Heart left ventricle (tissue), 16 donors: ENCODE measurements around the gene CD40. TPM values are rescaled to one million over a fixed set of nuclear protein-coding genes. Genes with fewer than 3 reads are reported as not detected.

ENCODE experiments used
- ATAC-seq, 4 donors: fragments of 200-7000 bp; cut with Tn5 transposase; one replicate each; pipeline ENCODE4 v1.9.1; 2020 to 2022; ENCODE audit warnings: moderate library complexity in 4 of 4, mild to moderate bottlenecking in 3 of 4, moderate number of reproducible peaks in 1 of 4
- DNase-seq, 5 donors: peaks; one replicate each; pipeline ENCODE4 v3.0.0-alpha.2; 2020
- H3K27ac ChIP-seq, 12 donors: fragments of 200-600 bp; sonication (generic) in 4 of 12; one replicate each; pipeline versions ENCODE4 v1.5.0 to v1.8.0; 2016 to 2022; ENCODE audit warnings: mild to moderate bottlenecking in 2 of 12
- H3K27me3 ChIP-seq, 9 donors: fragments of 200-600 bp; sonication (generic) in 2 of 9; one replicate each; pipeline versions ENCODE4 v1.5.1 to v1.8.0; 2016 to 2022; ENCODE audit warnings: mild to moderate bottlenecking in 3 of 9
- H3K36me3 ChIP-seq, 9 donors: fragments of 200-600 bp; sonication (generic) in 2 of 9; one replicate each; pipeline versions ENCODE4 v1.5.0 to v1.8.0; 2018 to 2022; ENCODE audit warnings: mild to moderate bottlenecking in 2 of 9
- H3K4me1 ChIP-seq, 12 donors: fragments of 200-600 bp; sonication (generic) in 4 of 12; one replicate each; pipeline versions ENCODE4 v1.5.0 to v1.8.0; 2016 to 2022; ENCODE audit warnings: mild to moderate bottlenecking in 3 of 12
- H3K4me3 ChIP-seq, 12 donors: fragments of 200-600 bp; sonication (generic) in 4 of 12; one replicate each; pipeline versions ENCODE4 v1.5.0 to v1.8.0; 2017 to 2022; ENCODE audit warnings: mild to moderate bottlenecking in 9 of 12, moderate library complexity in 4 of 12
- H3K9me3 ChIP-seq, 12 donors: fragments of 200-600 bp; sonication (generic) in 4 of 12; one replicate each; pipeline versions ENCODE4 v1.5.0 to v1.8.0; 2016 to 2022; ENCODE audit warnings: mild to moderate bottlenecking in 1 of 12
- POLR2A ChIP-seq, 2 donors: fragments of 450-650 bp; IDR thresholded peaks; one replicate each; pipeline ENCODE4 v1.6.1; 2017; ENCODE audit warnings: antibody characterized with exemption in 2 of 2, mild to moderate bottlenecking in 2 of 2, moderate library complexity in 2 of 2
- WGBS, 4 donors: extraction: QIAGEN DNeasy Blood & Tissue Kit in 2 of 4; methylation state at CpG; one replicate each; pipeline versions ENCODE4 v1.1.5 to v1.1.7; 2013 to 2018; 5-methylcytosine and 5-hydroxymethylcytosine counted together
- intact Hi-C, 10 donors: fragments of 100-400 bp; cut with DNase I; formaldehyde crosslinking; loops; one replicate each; pipeline versions ENCODE4 v1.11.1 to v1.14.2; 2022
- polyA plus RNA-seq, 2 donors: library from polyadenylated mRNA; stranded (reverse); fragments of 200-250 nt; gene quantifications; one replicate each; pipeline ENCODE4 v1.2.3, GENCODE V29; 2013
- total RNA-seq, 9 donors: library from RNA; depleted of rRNA in 2 of 9; stranded (reverse); fragments of >200 nt in 2 of 9; fragmentation: NEBNext Ultra II Directional in 3 of 9; extraction: Animal tissue kit (Norgen Biotek cat#: 25700) in 3 of 9; gene quantifications; one replicate each; pipeline versions ENCODE4 v1.1.0 to v1.2.4, GENCODE V29; 2016 to 2023
- TF ChIP-seq, protein P1 (sequence below), 12 donors: fragments of 200-600 bp; sonication (generic) in 4 of 12; IDR thresholded peaks; one replicate each; pipeline versions ENCODE4 v1.5.0 to v1.8.0; 2018 to 2022; ENCODE audit warnings: antibody characterized with exemption in 12 of 12, mild to moderate bottlenecking in 5 of 12
- donor health status: ischemic (EF 13 %, LVEDD 7.1; RV severe dilation, severe dysfunction).
- donor health status: healthy with polysubstance abuse.
- donor health status: DM: no; HTN: yes; CAD: no.
- donor health status: DM: no; HTN: no; CAD: no.
- donor health status: ischemic (EF 25% LVEDD 6.9; RV normal size, moderate dysfunction).
- donor health status: ischemic (EF 25% LVEDD 5.7; RV mildly dilated, moderate dysfunction).
- donor health status: healthy.
- donor health status: DM: yes; HTN: yes; CAD: no.
- donor health status: ischemic (EF 35%, LVEDD 5.7; RV mildly dilated, moderate dysfunction).
- donor health status: nonischemic (EF 11% LVEDD 7.7; RV severe dilation, severe dysfunction).
- donor health status: DM: yes; HTN: yes; CAD: no.
- donor health status: PGD.
- donor health status: ischemic (EF 29% LVEDD 5.4; RV normal size, mild dysfunction).
- donor health status: nonischemic (EF 23%, LVEDD 6.1; RV moderate dilation, normal function).

CD40 gene
- total and polyA plus RNA-seq, 11 donors = 3.5 to 38.3 (median 5.5) TPM

- H3K4me1 ChIP-seq = peaks cover 0 to 20% (median 9%) of the 10 kb centered on the region in 12 donors
- TF ChIP-seq POLR2A (IDR thresholded peaks at IDR 0.05) = no peak
- TF ChIP-seq, protein P1, sequence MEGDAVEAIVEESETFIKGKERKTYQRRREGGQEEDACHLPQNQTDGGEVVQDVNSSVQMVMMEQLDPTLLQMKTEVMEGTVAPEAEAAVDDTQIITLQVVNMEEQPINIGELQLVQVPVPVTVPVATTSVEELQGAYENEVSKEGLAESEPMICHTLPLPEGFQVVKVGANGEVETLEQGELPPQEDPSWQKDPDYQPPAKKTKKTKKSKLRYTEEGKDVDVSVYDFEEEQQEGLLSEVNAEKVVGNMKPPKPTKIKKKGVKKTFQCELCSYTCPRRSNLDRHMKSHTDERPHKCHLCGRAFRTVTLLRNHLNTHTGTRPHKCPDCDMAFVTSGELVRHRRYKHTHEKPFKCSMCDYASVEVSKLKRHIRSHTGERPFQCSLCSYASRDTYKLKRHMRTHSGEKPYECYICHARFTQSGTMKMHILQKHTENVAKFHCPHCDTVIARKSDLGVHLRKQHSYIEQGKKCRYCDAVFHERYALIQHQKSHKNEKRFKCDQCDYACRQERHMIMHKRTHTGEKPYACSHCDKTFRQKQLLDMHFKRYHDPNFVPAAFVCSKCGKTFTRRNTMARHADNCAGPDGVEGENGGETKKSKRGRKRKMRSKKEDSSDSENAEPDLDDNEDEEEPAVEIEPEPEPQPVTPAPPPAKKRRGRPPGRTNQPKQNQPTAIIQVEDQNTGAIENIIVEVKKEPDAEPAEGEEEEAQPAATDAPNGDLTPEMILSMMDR (IDR thresholded peaks at IDR 0.05) = no peak
- peak in 2 of 4 donors; percentile 37 to 44 for ATAC-seq
- 17 to 25% (median 23%) methylated on average over 4 to 5 of the region's 5 CpGs for WGBS, 4 donors
- no peak overlapping the region for H3K4me3 ChIP-seq
- H3K27me3 ChIP-seq = peaks cover 0 to 14% (median 0%) of the 10 kb centered on the region in 9 donors
- peaks cover 0 to 37% (median 11%) of the 10 kb centered on the region in 9 donors for H3K36me3 ChIP-seq
- DNase-seq = no peak
- intact Hi-C loops = loop anchor here in 8 of 10 donors (2.0 to 10.0 kb wide), 8 partner anchors 42 to 555 kb away; partner anchors contain the start of genes CDH22 (in 4 of the 8) and TP53RK (in 1 of the 8)
- no peaks in the 10 kb centered on the region for H3K9me3 ChIP-seq
- H3K27ac ChIP-seq = no peak overlapping the region
Measured at GRCh38 chr20:46129955-46130481, 11.9 kb downstream of the CD40 start.

GRCh38 chr20:46130534-46130933 lies 12.4 kb downstream of the CD40 start:
- Histone ChIP-seq H3K4me3 (no peak overlapping the region), H3K27ac (no peak overlapping the region), H3K9me3 (no peaks in the 10 kb centered on the region), H3K36me3 (peaks cover 0 to 32% (median 6%) of the 10 kb centered on the region in 9 donors), H3K4me1 (peaks cover 0 to 20% (median 9%) of the 10 kb centered on the region in 12 donors), H3K27me3 (peaks cover 0 to 17% (median 0%) of the 10 kb centered on the region in 9 donors)
- TF ChIP-seq POLR2A (IDR thresholded peaks at IDR 0.05) = no peak
- TF ChIP-seq, protein P1 (IDR thresholded peaks at IDR 0.05) = no peak
- WGBS, 4 donors = 53 to 57% (median 55%) methylated on average over 4 of the region's 4 CpGs
- intact Hi-C loops = loop anchor here in 8 of 10 donors (5.0 to 10.0 kb wide), 7 partner anchors 42 to 554 kb away; partner anchors contain the start of genes CDH22 (in 4 of the 8) and TP53RK (in 1 of the 8)
- no peak for DNase-seq
- ATAC-seq = no peak

DNA sequence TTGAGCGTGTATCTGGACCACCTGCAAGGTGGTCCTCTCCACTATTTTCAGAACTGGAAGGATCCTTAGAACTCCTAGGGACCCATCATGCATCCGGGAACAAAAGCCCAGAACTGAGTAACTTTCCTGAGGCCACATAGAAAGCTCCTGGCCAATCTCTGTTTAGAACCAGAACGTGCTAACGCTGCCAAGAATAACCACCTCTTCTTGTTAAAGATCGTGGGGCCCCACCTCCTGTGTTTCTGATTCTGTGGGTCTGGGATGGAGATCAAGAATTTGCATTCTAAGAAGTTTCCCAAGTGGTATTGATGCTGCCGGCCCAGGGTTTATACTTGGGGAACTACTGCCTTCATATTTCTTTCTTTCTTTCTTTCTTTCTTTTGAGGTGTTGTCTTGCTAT lies 13.3 kb downstream of the CD40 start:
- DNase-seq = no peak
- 27 to 32% (median 28%) methylated on average over 6 of the region's 6 CpGs for WGBS, 4 donors
- Histone ChIP-seq H3K27ac (no peak overlapping the region), H3K4me1 (peaks cover 0 to 20% (median 9%) of the 10 kb centered on the region in 12 donors), H3K36me3 (peaks cover 0 to 23% (median 3%) of the 10 kb centered on the region in 9 donors), H3K27me3 (peaks cover 0 to 26% (median 2%) of the 10 kb centered on the region in 9 donors), H3K9me3 (no peaks in the 10 kb centered on the region), H3K4me3 (no peak overlapping the region)
- ATAC-seq = no peak
- no peak for TF ChIP-seq POLR2A (IDR thresholded peaks at IDR 0.05)
- TF ChIP-seq, protein P1 (IDR thresholded peaks at IDR 0.05) = no peak
- intact Hi-C loops = loop anchor here in 8 of 10 donors (5.0 to 10.0 kb wide), 7 partner anchors 41 to 553 kb away; partner anchors contain the start of genes CDH22 (in 4 of the 8) and TP53RK (in 1 of the 8)

DNA sequence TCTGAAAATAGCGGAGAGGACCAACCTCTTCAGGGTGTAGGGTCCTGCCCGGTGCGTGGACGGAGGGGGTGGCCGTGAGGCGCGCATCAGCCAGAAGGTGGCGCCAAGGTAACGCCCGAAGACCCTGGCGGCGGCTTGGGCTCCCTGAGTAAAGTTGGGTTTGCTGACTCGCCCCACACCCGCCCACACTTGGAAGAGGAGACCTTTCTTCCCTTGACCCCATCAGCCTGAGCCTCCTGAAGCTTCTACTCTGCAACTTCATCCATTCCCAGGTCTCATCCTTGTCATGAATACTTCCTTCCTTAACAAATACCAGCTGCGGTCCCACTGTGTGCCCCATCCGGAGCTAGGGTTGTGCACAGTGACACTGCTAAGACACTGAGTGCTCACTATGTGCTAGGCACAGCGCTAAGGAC lies 14.6 kb downstream of the CD40 start:
- ATAC-seq (peak; percentile 81 to 92 (median 86)), DNase-seq (peak; percentile 54 to 82 (median 71))
- peaks cover 0 to 38% (median 10%) of the 10 kb centered on the region in 9 donors for H3K27me3 ChIP-seq
- H3K9me3 ChIP-seq = no peaks in the 10 kb centered on the region
- peaks cover 0 to 20% (median 9%) of the 10 kb centered on the region in 12 donors for H3K4me1 ChIP-seq
- no peak overlapping the region for H3K4me3 ChIP-seq
- intact Hi-C loops = loop anchor here (1.0 to 10.0 kb wide), 11 partner anchors 40 to 552 kb away; partner anchors contain the start of genes CDH22 (in 5 of the 10) and TP53RK (in 1 of the 10)
- WGBS, 4 donors = 13 to 33% (median 13%) methylated on average over 8 to 17 of the region's 17 CpGs
- H3K27ac ChIP-seq = no peak overlapping the region
- peaks cover 0 to 10% (median 0%) of the 10 kb centered on the region in 9 donors for H3K36me3 ChIP-seq
- TF ChIP-seq POLR2A (IDR thresholded peaks at IDR 0.05) = no peak
- TF ChIP-seq, protein P1 (IDR thresholded peaks at IDR 0.05) = peak; percentile 74 to 89 (median 84)
